ENCODE measurements around the gene KBTBD8. TPM values are rescaled to one million over a fixed set of nuclear protein-coding genes. Genes with fewer than 3 reads are reported as not detected.
A peak's percentile ranks its signal among the peaks of the same experiment; 100 is the strongest.

KBTBD8 gene
- total and polyA plus RNA-seq, 9 of the 15 experiments (the other 6 are each of a cell fraction or from before 2014, with no cell fraction given): 2.7 to 9.1 (median 5.6) TPM

GRCh38 chr3:67034371-67034770, 36.3 kb downstream of the KBTBD8 start (continued):
- TF ChIP-seq FOXK1 (CRISPR knock-in tag; IDR thresholded peaks at IDR 0.05; ENCODE audit: borderline replicate concordance): no peak
- TF ChIP-seq, protein P1, sequence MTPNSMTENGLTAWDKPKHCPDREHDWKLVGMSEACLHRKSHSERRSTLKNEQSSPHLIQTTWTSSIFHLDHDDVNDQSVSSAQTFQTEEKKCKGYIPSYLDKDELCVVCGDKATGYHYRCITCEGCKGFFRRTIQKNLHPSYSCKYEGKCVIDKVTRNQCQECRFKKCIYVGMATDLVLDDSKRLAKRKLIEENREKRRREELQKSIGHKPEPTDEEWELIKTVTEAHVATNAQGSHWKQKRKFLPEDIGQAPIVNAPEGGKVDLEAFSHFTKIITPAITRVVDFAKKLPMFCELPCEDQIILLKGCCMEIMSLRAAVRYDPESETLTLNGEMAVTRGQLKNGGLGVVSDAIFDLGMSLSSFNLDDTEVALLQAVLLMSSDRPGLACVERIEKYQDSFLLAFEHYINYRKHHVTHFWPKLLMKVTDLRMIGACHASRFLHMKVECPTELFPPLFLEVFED (CRISPR knock-in tag; conservative IDR thresholded peaks at IDR 0.05): no peak

DNA sequence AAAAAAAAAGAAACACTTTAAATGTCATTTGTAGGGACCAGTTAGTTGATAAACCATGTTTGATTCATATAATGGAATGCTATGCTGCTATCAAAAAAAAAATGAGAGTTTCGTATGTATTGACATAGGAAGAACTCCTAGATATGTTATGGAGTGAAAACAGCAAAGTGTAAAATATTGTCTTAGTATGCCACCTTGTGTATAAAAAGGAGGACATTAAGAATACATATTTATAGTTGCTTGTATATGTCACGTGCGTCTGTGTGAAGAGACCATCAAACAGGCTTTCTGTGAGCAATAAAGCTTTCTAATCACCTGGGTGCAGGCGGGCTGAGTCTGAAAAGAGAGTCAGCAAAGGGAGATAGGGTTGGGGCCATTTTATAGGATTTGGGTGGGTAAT, 39.5 kb downstream of the KBTBD8 start:
- peaks cover 0 to 8% of the 10 kb centered on the region in 2 experiments; a peak in 4 of 5 replicates for H3K4me1 ChIP-seq (replicated peaks in 1 of 2; ENCODE audit: control insufficient read depth in 2 of 2, insufficient read depth in 2 of 2, low read length in 2 of 2)
- H4K20me1 ChIP-seq (replicated peaks; ENCODE audit: control insufficient read depth, insufficient read depth, low read length): no peaks in the 10 kb centered on the region
- intact Hi-C loops (cut with micrococcal nuclease) (loop anchor here (1.0 kb wide), 2 partner anchors 47 to 65 kb away; no protein-coding TSS in a partner anchor), in situ Hi-C loops (cut with MboI) (loop anchor here (10.0 kb wide), 1 partner anchor 63 kb away; no protein-coding TSS in a partner anchor)
- 13% methylated on average over 4 of the region's 4 CpGs for WGBS (ENCODE audit: insufficient coverage, low coverage, missing lambda C conversion rate)
- no peaks in the 10 kb centered on the region for H3K9me3 ChIP-seq (replicated peaks; ENCODE audit: control insufficient read depth, insufficient read depth, low read depth, low read length)
- FAIRE-seq: no peak
- H2AFZ ChIP-seq (ENCODE audit: low read depth, low read length): peak overlapping the region; percentile 16; the same call in 1 of the 2 replicates
- no peaks in the 10 kb centered on the region for H3K36me3 ChIP-seq (ENCODE audit: control insufficient read depth, insufficient read depth, low read length)
- ChIA-PET CTCF (ENCODE audit: low intra/inter-chr PET ratio) (interaction anchor here (1.5 to 2.8 kb wide), 3 partner anchors 48 to 99 kb away, joined by 3 to 22 read pairs (median 6); no protein-coding TSS in a partner anchor), POLR2A (no interaction called here)
- H3K27me3 ChIP-seq (ENCODE audit: control insufficient read depth in 2 of 2, insufficient read depth in 2 of 2, low read length in 2 of 2): no peaks in the 10 kb centered on the region
- H3K4me3 ChIP-seq: no peak overlapping the region
- DNase-seq (ENCODE audit: extremely low read depth in 1 of 4, low spot score in 3 of 4): peak in 1 of 4 experiments; percentile 33
- H3K9me1 ChIP-seq (ENCODE audit: control insufficient read depth, insufficient read depth, low read length): no peaks in the 10 kb centered on the region
- no peaks in the 10 kb centered on the region for H3K79me2 ChIP-seq (ENCODE audit: control insufficient read depth, insufficient read depth, low read length)
- H3K9ac ChIP-seq (ENCODE audit: insufficient read depth in 1 of 2, low read depth in 2 of 2, low read length in 2 of 2): no peak overlapping the region
- no TSS peak for BruUV-seq (replicated peaks)
- H3K4me2 ChIP-seq (ENCODE audit: insufficient read depth, low read length): no peak overlapping the region
- no peak overlapping the region for H3K27ac ChIP-seq (ENCODE audit: extremely low read depth, low read depth, low read length)
- peak; percentile 89 for ATAC-seq
- TF ChIP-seq RAD21 (CRISPR knock-in tag; conservative IDR thresholded peaks at IDR 0.05 in 1 of 2, IDR thresholded peaks at IDR 0.05 in 1 of 2) (peak; percentile 80 to 85), SMAD4 (CRISPR knock-in tag; conservative IDR thresholded peaks at IDR 0.05) (no peak), HSF4 (CRISPR knock-in tag; IDR thresholded peaks at IDR 0.05; ENCODE audit: borderline replicate concordance) (no peak), ZNF764 (CRISPR knock-in tag; IDR thresholded peaks at IDR 0.05; ENCODE audit: low read depth) (no peak), FOXK2 (conservative IDR thresholded peaks at IDR 0.05 in 1 of 2, IDR thresholded peaks at IDR 0.05 in 1 of 2; ENCODE audit: low read depth in 2 of 2) (peak; percentile 60 to 75; a peak in 3 of 4 replicates)
- TF ChIP-seq, protein P2, sequence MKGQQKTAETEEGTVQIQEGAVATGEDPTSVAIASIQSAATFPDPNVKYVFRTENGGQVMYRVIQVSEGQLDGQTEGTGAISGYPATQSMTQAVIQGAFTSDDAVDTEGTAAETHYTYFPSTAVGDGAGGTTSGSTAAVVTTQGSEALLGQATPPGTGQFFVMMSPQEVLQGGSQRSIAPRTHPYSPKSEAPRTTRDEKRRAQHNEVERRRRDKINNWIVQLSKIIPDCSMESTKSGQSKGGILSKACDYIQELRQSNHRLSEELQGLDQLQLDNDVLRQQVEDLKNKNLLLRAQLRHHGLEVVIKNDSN (CRISPR knock-in tag; IDR thresholded peaks at IDR 0.05): 0 out of 2 replicates have a peak, but pooled peaks have one; percentile 29
- TF ChIP-seq, protein P3, sequence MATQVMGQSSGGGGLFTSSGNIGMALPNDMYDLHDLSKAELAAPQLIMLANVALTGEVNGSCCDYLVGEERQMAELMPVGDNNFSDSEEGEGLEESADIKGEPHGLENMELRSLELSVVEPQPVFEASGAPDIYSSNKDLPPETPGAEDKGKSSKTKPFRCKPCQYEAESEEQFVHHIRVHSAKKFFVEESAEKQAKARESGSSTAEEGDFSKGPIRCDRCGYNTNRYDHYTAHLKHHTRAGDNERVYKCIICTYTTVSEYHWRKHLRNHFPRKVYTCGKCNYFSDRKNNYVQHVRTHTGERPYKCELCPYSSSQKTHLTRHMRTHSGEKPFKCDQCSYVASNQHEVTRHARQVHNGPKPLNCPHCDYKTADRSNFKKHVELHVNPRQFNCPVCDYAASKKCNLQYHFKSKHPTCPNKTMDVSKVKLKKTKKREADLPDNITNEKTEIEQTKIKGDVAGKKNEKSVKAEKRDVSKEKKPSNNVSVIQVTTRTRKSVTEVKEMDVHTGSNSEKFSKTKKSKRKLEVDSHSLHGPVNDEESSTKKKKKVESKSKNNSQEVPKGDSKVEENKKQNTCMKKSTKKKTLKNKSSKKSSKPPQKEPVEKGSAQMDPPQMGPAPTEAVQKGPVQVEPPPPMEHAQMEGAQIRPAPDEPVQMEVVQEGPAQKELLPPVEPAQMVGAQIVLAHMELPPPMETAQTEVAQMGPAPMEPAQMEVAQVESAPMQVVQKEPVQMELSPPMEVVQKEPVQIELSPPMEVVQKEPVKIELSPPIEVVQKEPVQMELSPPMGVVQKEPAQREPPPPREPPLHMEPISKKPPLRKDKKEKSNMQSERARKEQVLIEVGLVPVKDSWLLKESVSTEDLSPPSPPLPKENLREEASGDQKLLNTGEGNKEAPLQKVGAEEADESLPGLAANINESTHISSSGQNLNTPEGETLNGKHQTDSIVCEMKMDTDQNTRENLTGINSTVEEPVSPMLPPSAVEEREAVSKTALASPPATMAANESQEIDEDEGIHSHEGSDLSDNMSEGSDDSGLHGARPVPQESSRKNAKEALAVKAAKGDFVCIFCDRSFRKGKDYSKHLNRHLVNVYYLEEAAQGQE (IDR thresholded peaks at IDR 0.05; ENCODE audit: borderline replicate concordance): peak; percentile 82
- TF ChIP-seq, protein P3 (CRISPR knock-in tag; IDR thresholded peaks at IDR 0.05; ENCODE audit: low read depth): no peak
